NB4 (cell line): ENCODE data around the gene PCDHB6.

ENCODE experiments used
- CTCF ChIP-seq: IDR thresholded peaks from one replicate; pipeline ENCODE4 v1.5.1; 2012; ENCODE audit warnings: low read depth, low read length
- POLR2A ChIP-seq: IDR thresholded peaks from 2 replicates; pipeline ENCODE4 v1.6.1; 2011; ENCODE audit warnings: mild to moderate bottlenecking; ENCODE audit not compliant: insufficient read length; ENCODE audit errors: extremely low read depth

DNA sequence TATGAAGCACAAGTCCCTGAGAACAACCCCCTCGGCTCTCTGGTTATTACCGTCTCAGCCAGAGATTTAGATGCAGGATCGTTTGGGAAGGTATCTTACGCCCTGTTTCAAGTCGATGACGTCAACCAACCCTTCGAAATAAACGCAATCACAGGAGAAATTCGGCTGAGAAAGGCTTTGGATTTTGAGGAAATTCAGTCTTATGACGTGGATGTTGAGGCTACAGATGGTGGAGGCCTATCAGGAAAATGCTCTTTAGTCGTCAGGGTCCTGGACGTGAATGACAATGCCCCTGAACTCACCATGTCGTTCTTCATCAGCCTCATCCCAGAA is 1.1 kb downstream of the PCDHB6 start:
- no peak for TF ChIP-seq CTCF
- no peak for TF ChIP-seq POLR2A
